Kidney (tissue), 14 donors: ENCODE measurements around the gene RAB11A. TPM values are rescaled to one million over a fixed set of nuclear protein-coding genes. Genes with fewer than 3 reads are reported as not detected.

ENCODE experiments used
- DNase-seq, 5 donors: peaks; one replicate each; pipeline ENCODE4 v3.0.0-alpha.2; 2013 to 2020
- FAIRE-seq: peaks from 2 replicates; lab custom pipeline; 2012; peaks lifted over from hg19 to GRCh38; lab: Jason Lieb, UNC
- H3K27ac ChIP-seq, 2 donors: one replicate each; pipeline ENCODE4 v1.7.0; 2013; ENCODE audit warnings: low read depth in 2 of 2, low read length in 2 of 2, inconsistent platforms in 1 of 2
- H3K27me3 ChIP-seq: one replicate; pipeline ENCODE4 v1.7.1; 2013; ENCODE audit warnings: low read length, inconsistent platforms; ENCODE audit not compliant: control insufficient read depth, insufficient read depth
- H3K36me3 ChIP-seq, 3 donors: one replicate each; pipeline versions ENCODE4 v1.7.0 to v1.7.1; 2013; ENCODE audit warnings: low read length in 3 of 3, control low read depth in 1 of 3, inconsistent platforms in 1 of 3; ENCODE audit not compliant: insufficient read depth in 3 of 3, control insufficient read depth in 2 of 3
- H3K4me1 ChIP-seq, 3 donors: one replicate each; pipeline versions ENCODE4 v1.7.0 to v1.7.1; 2013; ENCODE audit warnings: low read length in 3 of 3, inconsistent platforms in 1 of 3, low read depth in 1 of 3; ENCODE audit not compliant: control insufficient read depth in 2 of 3, insufficient read depth in 2 of 3
- H3K4me3 ChIP-seq, 3 donors: one replicate each; pipeline versions ENCODE4 v1.7.0 to v1.8.1; 2013; ENCODE audit warnings: low read length in 3 of 3, control low read depth in 1 of 3, inconsistent platforms in 1 of 3
- H3K9ac ChIP-seq, 3 donors: one replicate each; pipeline versions ENCODE4 v1.7.0 to v1.7.1; 2013; ENCODE audit warnings: low read length in 3 of 3, control low read depth in 1 of 3, inconsistent platforms in 1 of 3
- H3K9me3 ChIP-seq, 3 donors: one replicate each; pipeline versions ENCODE4 v1.7.0 to v1.7.1; 2013; ENCODE audit warnings: low read length in 3 of 3, control low read depth in 1 of 3, inconsistent platforms in 1 of 3; ENCODE audit not compliant: control insufficient read depth in 2 of 3, insufficient read depth in 1 of 3
- CTCF ChIP-seq: IDR thresholded peaks from 3 replicates; pipeline ENCODE4 v1.5.1; 2012; ENCODE audit warnings: mild to moderate bottlenecking, moderate library complexity, borderline replicate concordance; ENCODE audit not compliant: insufficient read depth; ENCODE audit errors: extremely low read depth
- intact Hi-C: fragments of 100-400 bp; cut with DNase I; formaldehyde crosslinking; loops from one replicate; pipeline ENCODE4 v1.11.1; 2022
- polyA plus RNA-seq: library from polyadenylated mRNA; stranded (reverse); fragments of 350-450 nt; fragmentation: Illumina TruSeq; extraction: RNeasy Lipid Tissue Mini Kit (QIAGEN cat#74804); gene quantifications from one replicate; pipeline ENCODE4 v1.2.3, GENCODE V29; 2014; ENCODE audit warnings: low read depth, low replicate concordance; ENCODE audit not compliant: insufficient read depth
- total RNA-seq: library from RNA; stranded (reverse); fragmentation: NEBNext Ultra II Directional; extraction: Animal tissue kit (Norgen Biotek cat#: 25700); gene quantifications from one replicate; pipeline ENCODE4 v1.2.1, GENCODE V29; 2021
- donor health status: control.
- donor health status: control.
- donor health status: control.
- donor health status: control.
- donor health status: control.
- donor health status: DM: yes; HTN: yes; CAD: no.
- donor health status: Normal renal cell carcinoma (clear cell type).

The RAB11A gene
- total and polyA plus RNA-seq, 2 donors from 2014 or later: 216 to 249 TPM

DNA sequence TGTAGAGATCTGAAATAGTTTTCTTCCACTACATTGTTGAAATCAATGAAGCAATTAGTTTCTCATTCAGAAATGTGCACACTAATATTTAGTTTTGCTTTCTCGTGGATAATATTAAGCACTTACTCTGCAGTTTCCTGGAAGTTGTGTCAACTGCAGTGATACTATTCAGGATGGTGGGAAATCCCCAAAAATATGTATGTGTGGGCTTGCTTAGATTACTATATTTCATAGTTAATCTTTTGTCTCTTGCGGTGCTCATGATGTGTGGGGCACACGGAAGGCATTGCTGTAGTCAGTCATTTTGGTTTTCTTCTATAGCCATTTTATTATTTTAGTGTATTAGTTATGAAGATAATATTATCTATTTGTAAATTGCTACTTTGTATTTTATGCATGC, 19.7 kb downstream of the RAB11A start:
- TF ChIP-seq CTCF: no peak
- no peaks in the 10 kb centered on the region for H3K27me3 ChIP-seq
- H3K4me1 ChIP-seq: no peaks in the 10 kb centered on the region
- H3K4me3 ChIP-seq: no peak overlapping the region
- peaks cover 2 to 24% (median 10%) of the 10 kb centered on the region in 3 donors for H3K36me3 ChIP-seq
- no peak overlapping the region for H3K9ac ChIP-seq
- no peak for FAIRE-seq
- no peaks in the 10 kb centered on the region for H3K9me3 ChIP-seq
- H3K27ac ChIP-seq: no peak overlapping the region
- no peak for DNase-seq
- intact Hi-C loops: no loop called here

DNA sequence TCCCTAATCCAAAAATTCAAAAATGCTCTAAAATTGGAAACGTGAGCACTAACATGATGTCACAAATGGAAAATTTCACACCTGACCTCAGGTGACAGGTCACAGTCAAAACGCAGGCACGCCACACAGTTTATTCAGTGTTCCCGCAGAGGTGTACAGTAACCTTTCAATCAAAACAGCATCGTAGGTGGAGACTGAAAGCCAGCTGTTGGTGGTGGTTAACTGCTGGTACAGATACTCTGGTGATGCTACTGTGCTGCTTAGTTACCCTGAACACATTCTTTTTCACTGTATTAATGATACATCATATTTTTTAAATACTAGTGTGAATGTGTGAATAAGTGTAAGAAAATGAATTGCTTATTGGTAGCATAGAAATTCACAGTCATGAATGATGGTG, 23.8 kb downstream of the RAB11A start:
- Histone ChIP-seq H3K9me3 (no peaks in the 10 kb centered on the region), H3K36me3 (peaks cover 2 to 12% (median 9%) of the 10 kb centered on the region in 3 donors), H3K4me3 (no peak overlapping the region), H3K9ac (no peak overlapping the region), H3K4me1 (no peaks in the 10 kb centered on the region), H3K27ac (no peak overlapping the region), H3K27me3 (no peaks in the 10 kb centered on the region)
- TF ChIP-seq CTCF: no peak
- no peak for FAIRE-seq
- intact Hi-C loops: no loop called here
- no peak for DNase-seq

DNA sequence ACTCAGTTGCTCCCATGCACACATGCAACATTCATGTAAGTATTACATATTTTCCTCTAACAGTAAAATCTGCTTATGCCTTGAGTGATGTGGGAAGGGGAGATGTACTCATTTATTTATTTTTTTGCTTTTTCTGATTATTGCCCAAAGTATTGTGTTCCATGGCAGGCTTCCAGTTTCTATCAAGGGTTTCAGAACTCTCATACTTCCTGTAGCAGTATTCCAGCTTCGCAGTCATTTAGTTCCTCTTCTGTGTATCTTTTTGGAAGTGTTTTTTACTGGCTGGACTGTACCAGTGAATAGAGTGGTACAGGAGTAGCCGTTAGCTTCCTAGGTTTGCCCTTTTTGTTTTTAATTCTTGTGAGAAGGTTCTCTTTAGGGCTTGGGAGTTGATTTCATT, 26.9 kb downstream of the RAB11A start:
- TF ChIP-seq CTCF: no peak
- no peaks in the 10 kb centered on the region for H3K27me3 ChIP-seq
- intact Hi-C loops: no loop called here
- no peaks in the 10 kb centered on the region for H3K9me3 ChIP-seq
- no peak for DNase-seq
- H3K4me3 ChIP-seq: no peak overlapping the region
- H3K9ac ChIP-seq: no peak overlapping the region
- no peak overlapping the region for H3K27ac ChIP-seq
- peaks cover 0 to 7% (median 6%) of the 10 kb centered on the region in 3 donors for H3K36me3 ChIP-seq
- FAIRE-seq: no peak
- no peaks in the 10 kb centered on the region for H3K4me1 ChIP-seq

- no peaks in the 10 kb centered on the region for H3K9me3 ChIP-seq
- H3K9ac ChIP-seq: no peak overlapping the region
- H3K4me1 ChIP-seq: no peaks in the 10 kb centered on the region
- no peak for TF ChIP-seq CTCF
- H3K36me3 ChIP-seq: peaks cover 2 to 9% (median 7%) of the 10 kb centered on the region in 3 donors
- FAIRE-seq: no peak
- DNase-seq: no peak
- H3K27ac ChIP-seq: no peak overlapping the region
- H3K4me3 ChIP-seq: no peak overlapping the region
- intact Hi-C loops: no loop called here
- no peaks in the 10 kb centered on the region for H3K27me3 ChIP-seq
These were observed 31.2 kb downstream of the RAB11A start for GRCh38 chr15:65900488-65900887.
